Measurements from ENCODE around the gene ANXA5.

ANXA5 gene

GRCh38 chr4:121656269-121656641 is 40.5 kb downstream of the ANXA5 start:
- no peak overlapping the region for H2BK5ac ChIP-seq (ENCODE audit: low read length)
- no peak overlapping the region for H3K23ac ChIP-seq (ENCODE audit: low read depth, low read length, poor library complexity)
- no peak overlapping the region for H2BK12ac ChIP-seq (ENCODE audit: low read length)
- H2BK15ac ChIP-seq (ENCODE audit: low read length), result no peak overlapping the region
- H3K36me3 ChIP-seq (replicated peaks in 1 of 2; ENCODE audit: control insufficient read depth in 2 of 2, insufficient read depth in 2 of 2, low read length in 2 of 2), result no peaks in the 10 kb centered on the region
- H3K4ac ChIP-seq (ENCODE audit: low read length), result no peak overlapping the region
- H2BK120ac ChIP-seq (ENCODE audit: low read depth, low read length), result no peak overlapping the region
- H3K4me2 ChIP-seq (ENCODE audit: insufficient read depth, low read length, poor library complexity, severe bottlenecking), result no peak overlapping the region
- no peak overlapping the region for H3K9ac ChIP-seq (ENCODE audit: low read depth, low read length, poor library complexity)
- no peak overlapping the region for H3K4me3 ChIP-seq (ENCODE audit: low read length in 2 of 2)
- peaks cover 0 to 3% of the 10 kb centered on the region in 2 donors for H3K4me1 ChIP-seq (ENCODE audit: control insufficient read depth in 2 of 2, insufficient read depth in 1 of 2, low read depth in 1 of 2, low read length in 2 of 2)
- no peak overlapping the region for H3K14ac ChIP-seq (ENCODE audit: low read length)
- no peak overlapping the region for H3K27ac ChIP-seq (replicated peaks; ENCODE audit: low read length)
- no peaks in the 10 kb centered on the region for H3K27me3 ChIP-seq (ENCODE audit: control insufficient read depth in 3 of 3, insufficient read depth in 3 of 3, low read depth in 1 of 3, low read length in 3 of 3)
- no peak overlapping the region for H3K18ac ChIP-seq (ENCODE audit: low read length)
- no peaks in the 10 kb centered on the region for H3K9me3 ChIP-seq (replicated peaks in 1 of 2; ENCODE audit: control insufficient read depth in 2 of 2, insufficient read depth in 1 of 2, low read depth in 1 of 2, low read length in 2 of 2)
- WGBS, 2 donors (ENCODE audit: extremely low coverage in 2 of 2, insufficient read length in 2 of 2, insufficient replicate concordance in 1 of 2), result no CpG with 5 or more reads among the region's 5 CpGs
- peak overlapping the region; percentile 36 for H2AFZ ChIP-seq (ENCODE audit: low read length)
- peak; percentile 46 for DNase-seq (ENCODE audit: low spot score)
- no peak overlapping the region for H2AK5ac ChIP-seq (ENCODE audit: low read depth, low read length)
- no peaks in the 10 kb centered on the region for H3K79me1 ChIP-seq (ENCODE audit: low read depth, low read length)
- H4K91ac ChIP-seq (ENCODE audit: low read depth, low read length, poor library complexity), result no peak overlapping the region
- no peak overlapping the region for H4K8ac ChIP-seq (ENCODE audit: low read depth, low read length)

DNA sequence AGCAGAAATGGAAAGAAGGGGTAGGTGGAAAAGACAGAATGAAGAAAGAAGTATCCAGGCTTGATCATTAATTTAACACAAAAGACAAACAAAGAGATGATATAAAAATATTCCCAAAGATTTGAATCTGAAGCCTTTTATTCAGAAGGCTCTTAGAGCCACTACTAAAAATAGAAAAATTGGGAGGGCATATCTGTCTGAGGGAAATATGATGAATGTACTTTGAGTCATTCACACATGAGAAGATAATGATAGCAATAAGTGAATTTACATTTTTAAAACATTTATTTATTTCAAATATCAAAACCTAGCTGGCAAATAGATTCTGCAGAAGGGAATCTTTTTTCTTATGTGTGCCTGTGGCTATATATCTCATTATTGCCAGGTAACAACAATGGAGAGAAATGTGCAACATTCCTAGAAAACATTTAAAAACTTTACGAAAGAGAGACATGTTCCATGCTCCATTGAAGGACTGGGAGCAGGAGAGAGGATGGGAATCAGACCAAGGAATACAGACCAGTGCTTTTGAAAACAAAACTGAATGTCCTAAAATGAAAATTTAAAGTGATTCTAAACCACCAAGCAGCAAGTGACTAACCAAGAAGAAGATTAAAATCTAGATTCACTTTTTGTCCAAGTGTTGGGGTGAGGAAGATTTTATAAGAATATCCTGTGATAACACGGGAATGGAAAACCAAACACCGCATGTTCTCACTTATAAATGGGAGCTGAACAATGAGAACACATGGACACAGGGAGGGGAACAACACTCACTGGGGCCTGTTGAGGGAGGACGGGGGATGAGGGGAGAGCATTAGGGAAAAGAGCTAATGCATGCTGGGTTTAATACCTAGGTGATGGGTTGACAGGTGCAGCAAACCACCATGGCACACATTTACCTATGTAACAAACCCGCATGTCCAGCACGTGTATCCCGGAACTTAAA is 41.2 kb downstream of the ANXA5 start:
- DNase-seq (ENCODE audit: low spot score), result no peak
- Histone ChIP-seq H2BK12ac (ENCODE audit: low read length) (no peak overlapping the region), H3K9ac (ENCODE audit: low read depth, low read length, poor library complexity) (no peak overlapping the region), H4K8ac (ENCODE audit: low read depth, low read length) (no peak overlapping the region), H3K14ac (ENCODE audit: low read length) (no peak overlapping the region), H2BK5ac (ENCODE audit: low read length) (no peak overlapping the region), H3K27ac (replicated peaks; ENCODE audit: low read length) (no peak overlapping the region), H3K36me3 (replicated peaks in 1 of 2; ENCODE audit: control insufficient read depth in 2 of 2, insufficient read depth in 2 of 2, low read length in 2 of 2) (no peaks in the 10 kb centered on the region), H2AFZ (ENCODE audit: low read length) (peak overlapping the region; percentile 36), H3K4me1 (ENCODE audit: control insufficient read depth in 2 of 2, insufficient read depth in 1 of 2, low read depth in 1 of 2, low read length in 2 of 2) (peaks cover 0 to 3% of the 10 kb centered on the region in 2 donors), H3K23ac (ENCODE audit: low read depth, low read length, poor library complexity) (no peak overlapping the region), H3K18ac (ENCODE audit: low read length) (no peak overlapping the region), H2BK15ac (ENCODE audit: low read length) (no peak overlapping the region), H2AK5ac (ENCODE audit: low read depth, low read length) (no peak overlapping the region), H3K27me3 (ENCODE audit: control insufficient read depth in 3 of 3, insufficient read depth in 3 of 3, low read depth in 1 of 3, low read length in 3 of 3) (no peaks in the 10 kb centered on the region), H2BK120ac (ENCODE audit: low read depth, low read length) (no peak overlapping the region), H3K9me3 (replicated peaks in 1 of 2; ENCODE audit: control insufficient read depth in 2 of 2, insufficient read depth in 1 of 2, low read depth in 1 of 2, low read length in 2 of 2) (no peaks in the 10 kb centered on the region), H3K4ac (ENCODE audit: low read length) (no peak overlapping the region), H4K91ac (ENCODE audit: low read depth, low read length, poor library complexity) (no peak overlapping the region), H3K4me3 (ENCODE audit: low read length in 2 of 2) (no peak overlapping the region), H3K79me1 (ENCODE audit: low read depth, low read length) (no peaks in the 10 kb centered on the region), H3K4me2 (ENCODE audit: insufficient read depth, low read length, poor library complexity, severe bottlenecking) (no peak overlapping the region)
- WGBS, 2 donors (ENCODE audit: extremely low coverage in 2 of 2, insufficient read length in 2 of 2, insufficient replicate concordance in 1 of 2), result no CpG with 5 or more reads among the region's 7 CpGs

DNA sequence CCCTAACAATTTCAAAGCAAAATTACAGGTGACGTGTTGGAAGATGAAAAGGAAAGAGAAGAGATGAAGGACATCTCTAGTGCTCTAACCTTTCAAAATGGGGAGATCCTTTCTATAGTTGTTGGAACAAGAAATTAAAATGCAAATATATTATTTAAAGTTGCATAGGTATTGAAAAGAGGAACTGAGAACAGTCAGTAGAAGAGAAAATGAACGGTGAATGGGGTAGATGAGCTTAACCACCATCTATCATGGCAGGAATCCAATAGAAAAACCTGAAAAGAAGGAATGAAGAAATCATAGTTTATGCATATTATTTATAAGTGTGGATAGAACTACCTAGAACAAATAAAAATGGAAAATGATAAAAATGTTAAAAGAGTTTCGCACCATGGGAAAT is 42.0 kb downstream of the ANXA5 start:
- H2AFZ ChIP-seq (ENCODE audit: low read length), result no peak overlapping the region
- no peak overlapping the region for H3K4ac ChIP-seq (ENCODE audit: low read length)
- no peak for DNase-seq (ENCODE audit: low spot score)
- no peaks in the 10 kb centered on the region for H3K36me3 ChIP-seq (replicated peaks in 1 of 2; ENCODE audit: control insufficient read depth in 2 of 2, insufficient read depth in 2 of 2, low read length in 2 of 2)
- no peak overlapping the region for H3K23ac ChIP-seq (ENCODE audit: low read depth, low read length, poor library complexity)
- no peaks in the 10 kb centered on the region for H3K9me3 ChIP-seq (replicated peaks in 1 of 2; ENCODE audit: control insufficient read depth in 2 of 2, insufficient read depth in 1 of 2, low read depth in 1 of 2, low read length in 2 of 2)
- H2AK5ac ChIP-seq (ENCODE audit: low read depth, low read length), result no peak overlapping the region
- H3K4me1 ChIP-seq (ENCODE audit: control insufficient read depth in 2 of 2, insufficient read depth in 1 of 2, low read depth in 1 of 2, low read length in 2 of 2), result peaks cover 0 to 3% of the 10 kb centered on the region in 2 donors
- H3K79me1 ChIP-seq (ENCODE audit: low read depth, low read length), result no peaks in the 10 kb centered on the region
- no peak overlapping the region for H2BK5ac ChIP-seq (ENCODE audit: low read length)
- no peaks in the 10 kb centered on the region for H3K27me3 ChIP-seq (ENCODE audit: control insufficient read depth in 3 of 3, insufficient read depth in 3 of 3, low read depth in 1 of 3, low read length in 3 of 3)
- H3K14ac ChIP-seq (ENCODE audit: low read length), result no peak overlapping the region
- no peak overlapping the region for H2BK15ac ChIP-seq (ENCODE audit: low read length)
- H3K27ac ChIP-seq (replicated peaks; ENCODE audit: low read length), result no peak overlapping the region
- H2BK120ac ChIP-seq (ENCODE audit: low read depth, low read length), result no peak overlapping the region
- no peak overlapping the region for H3K4me3 ChIP-seq (ENCODE audit: low read length in 2 of 2)
- no peak overlapping the region for H2BK12ac ChIP-seq (ENCODE audit: low read length)
- WGBS, 2 donors (ENCODE audit: extremely low coverage in 2 of 2, insufficient read length in 2 of 2, insufficient replicate concordance in 1 of 2), result 100% methylated on average over 1 of the region's 3 CpGs; no CpG with 5 or more reads in 1 of the 2 donors
- H3K9ac ChIP-seq (ENCODE audit: low read depth, low read length, poor library complexity), result no peak overlapping the region
- H4K8ac ChIP-seq (ENCODE audit: low read depth, low read length), result no peak overlapping the region
- H3K18ac ChIP-seq (ENCODE audit: low read length), result no peak overlapping the region
- H3K4me2 ChIP-seq (ENCODE audit: insufficient read depth, low read length, poor library complexity, severe bottlenecking), result no peak overlapping the region
- H4K91ac ChIP-seq (ENCODE audit: low read depth, low read length, poor library complexity), result no peak overlapping the region

- Histone ChIP-seq H4K91ac (ENCODE audit: low read depth, low read length, poor library complexity) (no peak overlapping the region), H3K18ac (ENCODE audit: low read length) (no peak overlapping the region), H2BK120ac (ENCODE audit: low read depth, low read length) (no peak overlapping the region), H3K9me3 (replicated peaks in 1 of 2; ENCODE audit: control insufficient read depth in 2 of 2, insufficient read depth in 1 of 2, low read depth in 1 of 2, low read length in 2 of 2) (no peaks in the 10 kb centered on the region), H2AFZ (ENCODE audit: low read length) (no peak overlapping the region), H2AK5ac (ENCODE audit: low read depth, low read length) (no peak overlapping the region), H3K4me3 (ENCODE audit: low read length in 2 of 2) (no peak overlapping the region), H3K4me2 (ENCODE audit: insufficient read depth, low read length, poor library complexity, severe bottlenecking) (no peak overlapping the region), H3K4me1 (ENCODE audit: control insufficient read depth in 2 of 2, insufficient read depth in 1 of 2, low read depth in 1 of 2, low read length in 2 of 2) (peaks cover 0 to 3% of the 10 kb centered on the region in 2 donors), H3K23ac (ENCODE audit: low read depth, low read length, poor library complexity) (no peak overlapping the region), H3K79me1 (ENCODE audit: low read depth, low read length) (no peaks in the 10 kb centered on the region), H3K36me3 (replicated peaks in 1 of 2; ENCODE audit: control insufficient read depth in 2 of 2, insufficient read depth in 2 of 2, low read length in 2 of 2) (no peaks in the 10 kb centered on the region), H3K27ac (replicated peaks; ENCODE audit: low read length) (no peak overlapping the region), H3K4ac (ENCODE audit: low read length) (no peak overlapping the region), H2BK5ac (ENCODE audit: low read length) (no peak overlapping the region), H2BK12ac (ENCODE audit: low read length) (no peak overlapping the region), H4K8ac (ENCODE audit: low read depth, low read length) (no peak overlapping the region), H2BK15ac (ENCODE audit: low read length) (no peak overlapping the region), H3K27me3 (ENCODE audit: control insufficient read depth in 3 of 3, insufficient read depth in 3 of 3, low read depth in 1 of 3, low read length in 3 of 3) (no peaks in the 10 kb centered on the region), H3K14ac (ENCODE audit: low read length) (no peak overlapping the region), H3K9ac (ENCODE audit: low read depth, low read length, poor library complexity) (no peak overlapping the region)
- no CpG with 5 or more reads among the region's 6 CpGs for WGBS, 2 donors (ENCODE audit: extremely low coverage in 2 of 2, insufficient read length in 2 of 2, insufficient replicate concordance in 1 of 2)
- DNase-seq (ENCODE audit: low spot score), result no peak
These were observed 42.8 kb downstream of the ANXA5 start for GRCh38 chr4:121653986-121654385.

Data from neuronal stem cell (in vitro differentiated cells).